H1 (cell line): ENCODE data around the gene KCND3. TPM values are rescaled to one million over a fixed set of nuclear protein-coding genes. Genes with fewer than 3 reads are reported as not detected.

Source experiments
- CTCF ChIA-PET: fragments of 300-600 bp; sonication (Branson Sonifier 250); formaldehyde crosslinking; loops from one replicate; lab custom pipeline; 2021; ENCODE audit not compliant: partially characterized antibody; lab: Charles Lee
- POLR2A ChIA-PET: fragments of 300-600 bp; sonication (Branson Sonifier 250); formaldehyde crosslinking; loops from one replicate; lab custom pipeline; 2021; ENCODE audit warnings: inconsistent platforms; ENCODE audit not compliant: partially characterized antibody; lab: Charles Lee
- DNase-seq, 2 experiments: peaks; one replicate each; pipeline versions ENCODE4 v3.0.0 to v3.0.0-alpha.2; 2010 to 2022; ENCODE audit warnings: low spot score in 2 of 2, low read depth in 1 of 2, mixed read lengths in 1 of 2
- FAIRE-seq: peaks from 2 replicates; lab custom pipeline; 2011; peaks lifted over from hg19 to GRCh38; lab: Jason Lieb, UNC
- H2AFZ ChIP-seq: 2 replicates; pipeline ENCODE4 v1.8.1; 2012; ENCODE audit warnings: low read length, inconsistent platforms
- H2AK5ac ChIP-seq: 2 replicates; pipeline ENCODE4 v1.6.1; 2013; ENCODE audit warnings: low read depth, low read length
- H2BK120ac ChIP-seq: replicated peaks from 2 replicates; pipeline ENCODE3; 2013; ENCODE audit warnings: low read depth, low read length, inconsistent platforms
- H2BK12ac ChIP-seq: 2 replicates; pipeline ENCODE4 v1.6.1; 2013; ENCODE audit warnings: low read depth, low read length
- H2BK15ac ChIP-seq: 2 replicates; pipeline ENCODE4 v1.6.1; 2013; ENCODE audit warnings: low read length
- H2BK20ac ChIP-seq: 2 replicates; pipeline ENCODE4 v1.6.1; 2013; ENCODE audit warnings: low read length
- H2BK5ac ChIP-seq: 2 replicates; pipeline ENCODE4 v1.6.1; 2013; ENCODE audit warnings: low read depth, low read length
- H3K14ac ChIP-seq: 2 replicates; pipeline ENCODE4 v1.6.1; 2013; ENCODE audit warnings: inconsistent platforms; ENCODE audit not compliant: insufficient read length
- H3K18ac ChIP-seq: 2 replicates; pipeline ENCODE4 v1.6.1; 2013; ENCODE audit warnings: low read length; ENCODE audit errors: extremely low read depth
- H3K23ac ChIP-seq: 2 replicates; pipeline ENCODE4 v1.6.1; 2013; ENCODE audit warnings: inconsistent platforms; ENCODE audit not compliant: insufficient read length
- H3K23me2 ChIP-seq: 2 replicates; pipeline ENCODE4 v1.6.1; 2013; ENCODE audit warnings: low read depth, low read length
- H3K27ac ChIP-seq: 2 replicates; pipeline ENCODE4 v1.6.1; 2011; ENCODE audit warnings: low read depth, low read length, inconsistent platforms
- H3K27me3 ChIP-seq, 4 experiments: replicated peaks in 1 of 4; 1 replicate in 1 of 4; 2 replicates in 3 of 4; pipeline versions ENCODE4 v1.6.1 to v1.8.1; 2011 to 2013; ENCODE audit warnings: low read length in 3 of 4, mild to moderate bottlenecking in 3 of 4, inconsistent platforms in 2 of 4, mixed read lengths in 2 of 4, moderate library complexity in 1 of 4; ENCODE audit not compliant: control insufficient read depth in 3 of 4, insufficient read depth in 3 of 4; ENCODE audit errors: extremely low read depth in 1 of 4
- H3K36me3 ChIP-seq, 4 experiments: 2 replicates each; pipeline versions ENCODE4 v1.6.1 to v1.8.1; 2011 to 2013; ENCODE audit warnings: mild to moderate bottlenecking in 4 of 4, low read length in 3 of 4, moderate library complexity in 2 of 4, control low read depth in 1 of 4, inconsistent platforms in 1 of 4; ENCODE audit not compliant: insufficient read depth in 4 of 4, control insufficient read depth in 2 of 4
- H3K4ac ChIP-seq: replicated peaks from 2 replicates; pipeline ENCODE3; 2013; ENCODE audit warnings: low read length, low read depth, mixed read lengths, inconsistent platforms; ENCODE audit not compliant: insufficient read length
- H3K4me1 ChIP-seq, 4 experiments: replicated peaks in 1 of 4; 1 replicate in 1 of 4; 2 replicates in 3 of 4; pipeline versions ENCODE4 v1.6.1 to v1.8.1; 2011 to 2013; ENCODE audit warnings: low read length in 3 of 4, inconsistent platforms in 2 of 4, mixed read lengths in 1 of 4; ENCODE audit not compliant: insufficient read depth in 4 of 4, control insufficient read depth in 3 of 4
- H3K4me2 ChIP-seq, 2 experiments: 2 replicates each; pipeline versions ENCODE4 v1.6.1 to v1.8.1; 2011 to 2013; ENCODE audit warnings: low read depth in 2 of 2, low read length in 2 of 2, control low read depth in 1 of 2, inconsistent platforms in 1 of 2, mild to moderate bottlenecking in 1 of 2; ENCODE audit not compliant: insufficient read depth in 1 of 2
- H3K4me3 ChIP-seq, 4 experiments: fragments of 200-600, 300-600 bp in 1 of 4; sonication (generic), shearing (Covaris generic), sonication (Bioruptor Twin) in 1 of 4; 2 replicates each; pipeline versions ENCODE4 v1.5.1 to v1.8.1; 2011 to 2016; ENCODE audit warnings: low read length in 4 of 4, low read depth in 3 of 4, control low read depth in 2 of 4, inconsistent platforms in 2 of 4, mild to moderate bottlenecking in 2 of 4, mixed read lengths in 1 of 4, moderate library complexity in 1 of 4; ENCODE audit not compliant: insufficient read depth in 2 of 4; ENCODE audit errors: extremely low read depth in 1 of 4
- H3K56ac ChIP-seq: replicated peaks from 2 replicates; pipeline ENCODE3; 2013; ENCODE audit warnings: low read depth, mild to moderate bottlenecking, mixed read lengths, low read length, inconsistent platforms; ENCODE audit not compliant: insufficient read length
- H3K79me1 ChIP-seq: 2 replicates; pipeline ENCODE4 v1.6.1; 2013; ENCODE audit warnings: low read depth, low read length, control low read depth
- H3K79me2 ChIP-seq, 2 experiments: 2 replicates each; pipeline versions ENCODE4 v1.6.1 to v1.8.1; 2012 to 2013; ENCODE audit warnings: low read length in 2 of 2, mild to moderate bottlenecking in 2 of 2, inconsistent platforms in 1 of 2; ENCODE audit not compliant: insufficient read depth in 2 of 2, control insufficient read depth in 1 of 2
- H3K9ac ChIP-seq, 4 experiments: replicated peaks in 1 of 4; 1 replicate in 1 of 4; 2 replicates in 3 of 4; pipeline versions ENCODE4 v1.6.1 to v1.8.1; 2011 to 2013; ENCODE audit warnings: low read depth in 3 of 4, low read length in 3 of 4, control low read depth in 2 of 4, mild to moderate bottlenecking in 2 of 4, moderate library complexity in 2 of 4, inconsistent platforms in 1 of 4; ENCODE audit errors: extremely low read depth in 1 of 4
- H3K9me3 ChIP-seq, 2 experiments: 2 replicates each; pipeline versions ENCODE4 v1.6.1 to v1.8.1; 2012 to 2013; ENCODE audit warnings: mild to moderate bottlenecking in 2 of 2, moderate library complexity in 2 of 2, control low read depth in 1 of 2, inconsistent platforms in 1 of 2, low read depth in 1 of 2, low read length in 1 of 2, mixed read lengths in 1 of 2; ENCODE audit not compliant: insufficient read depth in 2 of 2
- H4K20me1 ChIP-seq, 2 experiments: replicated peaks in 1 of 2; 2 replicates each; pipeline versions ENCODE3 to v1.8.1; 2011 to 2013; ENCODE audit warnings: inconsistent platforms in 2 of 2, low read length in 2 of 2, mild to moderate bottlenecking in 1 of 2; ENCODE audit not compliant: insufficient read depth in 2 of 2, control insufficient read depth in 1 of 2
- H4K5ac ChIP-seq: 2 replicates; pipeline ENCODE4 v1.6.1; 2013; ENCODE audit warnings: low read length, low read depth, mixed read lengths, inconsistent platforms; ENCODE audit not compliant: insufficient read length
- H4K8ac ChIP-seq: 2 replicates; pipeline ENCODE4 v1.8.0; 2013; ENCODE audit warnings: mild to moderate bottlenecking, moderate library complexity, low read length, inconsistent platforms; ENCODE audit not compliant: insufficient read depth; ENCODE audit errors: extremely low read depth
- H4K91ac ChIP-seq: replicated peaks from 2 replicates; pipeline ENCODE3; 2013; ENCODE audit warnings: low read length, mixed read lengths, inconsistent platforms; ENCODE audit not compliant: insufficient read length
- ATF3 ChIP-seq: IDR thresholded peaks from 2 replicates; pipeline ENCODE4 v1.6.1; 2011; ENCODE audit warnings: low read depth, mild to moderate bottlenecking, low read length; ENCODE audit not compliant: insufficient read depth
- CHD1 ChIP-seq: IDR thresholded peaks from 2 replicates; pipeline ENCODE4 v1.6.1; 2012; ENCODE audit warnings: low read depth, low read length, improper control_type of control experiment
- CREB1 ChIP-seq: IDR thresholded peaks from 2 replicates; pipeline ENCODE4 v1.6.1; 2012; ENCODE audit warnings: inconsistent platforms
- EZH2 ChIP-seq: fragments of 200-600 bp; sonication (generic); IDR thresholded peaks from 2 replicates; pipeline ENCODE4 v1.7.1; 2012; ENCODE audit warnings: low read depth, mild to moderate bottlenecking, moderate library complexity, low read length, inconsistent platforms; ENCODE audit not compliant: severe bottlenecking
- RNF2 ChIP-seq: fragments of 200-900, 300-1000 bp; sonication (generic); IDR thresholded peaks from 2 replicates; pipeline ENCODE4 v1.7.1; 2016; ENCODE audit warnings: borderline replicate concordance, low read depth, mild to moderate bottlenecking, antibody characterized with exemption, low read length; ENCODE audit not compliant: poor library complexity, severe bottlenecking; ENCODE audit errors: missing control alignments
- SIX5 ChIP-seq: IDR thresholded peaks from 2 replicates; pipeline ENCODE4 v1.6.1; 2011; ENCODE audit warnings: mild to moderate bottlenecking, low read depth, low read length
- WGBS, 2 experiments: shearing (Covaris generic) in 1 of 2; methylation state at CpG; one replicate each; pipeline versions ENCODE4 v1.1.6 to v1.1.7; 2013 to 2015; ENCODE audit warnings: low lambda C conversion rate in 2 of 2, mixed read lengths in 2 of 2, inconsistent platforms in 1 of 2, low coverage in 1 of 2, missing lambda C conversion rate in 1 of 2; ENCODE audit not compliant: insufficient replicate concordance in 2 of 2, insufficient coverage in 1 of 2, insufficient read length in 1 of 2; ENCODE audit errors: extremely low coverage in 1 of 2, missing lambda C conversion rate in 1 of 2; 5-methylcytosine and 5-hydroxymethylcytosine counted together
- polyA plus RNA-seq, 7 experiments: library from polyadenylated mRNA; depleted of rRNA in 3 of 7; stranded (reverse) in 5 of 7; unstranded in 2 of 7; fragments of >200 nt in 5 of 7; fragments of 200-250 nt in 2 of 7; gene quantifications; 1 replicate in 5 of 7; 2 replicates in 1 of 7; 4 replicates in 1 of 7; pipeline versions ENCODE4 v1.2.1 to v1.2.3, GENCODE V29; 2011 to 2013; ENCODE audit warnings: missing spikeins in 2 of 7, mixed read lengths in 2 of 7
- total RNA-seq: library from RNA; stranded (reverse); fragmentation: NEBNext Ultra II Directional; extraction: Animal tissue kit (Norgen Biotek cat#: 25700); gene quantifications from 2 replicates; pipeline ENCODE4 v1.2.1, GENCODE V29; 2021
- TF ChIP-seq, protein P1 (sequence below): IDR thresholded peaks from 2 replicates; pipeline ENCODE4 v1.6.1; 2011; ENCODE audit warnings: low read length, improper control_type of control experiment

The KCND3 gene
- total and polyA plus RNA-seq, 2 of the 8 experiments (the other 6 are each of a cell fraction or from before 2014, with no cell fraction given): 0.14 to 0.48 TPM

DNA sequence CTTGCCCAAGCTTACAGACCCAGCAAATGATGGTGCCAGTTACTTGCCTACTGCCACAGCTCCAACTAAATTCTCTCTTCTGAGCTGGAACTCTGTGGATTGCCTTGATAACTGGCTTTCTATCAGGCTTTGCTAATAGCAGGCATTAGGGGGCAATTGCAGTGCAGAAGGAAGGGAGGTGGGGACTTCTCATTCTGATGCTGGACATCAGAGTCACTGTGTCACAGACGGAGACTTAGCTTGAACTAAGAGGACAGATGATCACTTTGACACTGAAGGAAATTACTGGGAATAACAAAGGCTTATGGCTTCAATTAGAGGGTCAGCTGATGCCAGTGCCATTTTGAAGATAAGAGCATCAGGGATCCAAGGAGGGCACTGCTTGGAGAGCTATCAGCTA is 119.3 kb downstream of the KCND3 start:
- Histone ChIP-seq H3K56ac (no peak overlapping the region), H2AK5ac (no peak overlapping the region), H3K4me2 (no peak overlapping the region), H2AFZ (no peak overlapping the region), H3K4me1 (no peaks in the 10 kb centered on the region), H3K9ac (no peak overlapping the region), H3K27ac (no peak overlapping the region), H4K91ac (no peak overlapping the region), H2BK5ac (no peak overlapping the region), H3K4me3 (no peak overlapping the region), H3K79me2 (no peaks in the 10 kb centered on the region), H3K4ac (no peak overlapping the region), H3K79me1 (no peaks in the 10 kb centered on the region), H3K14ac (no peak overlapping the region), H2BK20ac (no peak overlapping the region), H2BK120ac (no peak overlapping the region), H2BK12ac (no peak overlapping the region), H4K20me1 (no peaks in the 10 kb centered on the region), H3K36me3 (no peaks in the 10 kb centered on the region), H3K27me3 (no peaks in the 10 kb centered on the region), H2BK15ac (no peak overlapping the region), H3K18ac (no peak overlapping the region), H4K5ac (no peak overlapping the region), H4K8ac (no peak overlapping the region), H3K23me2 (no peaks in the 10 kb centered on the region; the same call in 1 of the 2 replicates), H3K9me3 (no peaks in the 10 kb centered on the region), H3K23ac (no peak overlapping the region)
- CTCF ChIA-PET: interaction anchor here (1.3 kb wide), 1 partner anchor 10 kb away, joined by 5 read pairs; no protein-coding TSS in a partner anchor
- WGBS, 2 experiments: 83% methylated on average over 1 of the region's 1 CpG; no CpG with 5 or more reads in 1 of the 2 experiments
- POLR2A ChIA-PET: no interaction called here
- DNase-seq (no peak), FAIRE-seq (no peak)
- TF ChIP-seq SIX5 (no peak), CREB1 (no peak), EZH2 (no peak), CHD1 (no peak), ATF3 (no peak), RNF2 (no peak)
- TF ChIP-seq, protein P1, sequence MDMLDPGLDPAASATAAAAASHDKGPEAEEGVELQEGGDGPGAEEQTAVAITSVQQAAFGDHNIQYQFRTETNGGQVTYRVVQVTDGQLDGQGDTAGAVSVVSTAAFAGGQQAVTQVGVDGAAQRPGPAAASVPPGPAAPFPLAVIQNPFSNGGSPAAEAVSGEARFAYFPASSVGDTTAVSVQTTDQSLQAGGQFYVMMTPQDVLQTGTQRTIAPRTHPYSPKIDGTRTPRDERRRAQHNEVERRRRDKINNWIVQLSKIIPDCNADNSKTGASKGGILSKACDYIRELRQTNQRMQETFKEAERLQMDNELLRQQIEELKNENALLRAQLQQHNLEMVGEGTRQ: no peak
